ENCODE results near the gene CNTN6. TPM values are rescaled to one million over a fixed set of nuclear protein-coding genes. Genes with fewer than 3 reads are reported as not detected.

The CNTN6 gene
- total and polyA plus RNA-seq, 2 of the 13 experiments (the other 11 are each of a cell fraction or from before 2014, with no cell fraction given) = not detected

DNA sequence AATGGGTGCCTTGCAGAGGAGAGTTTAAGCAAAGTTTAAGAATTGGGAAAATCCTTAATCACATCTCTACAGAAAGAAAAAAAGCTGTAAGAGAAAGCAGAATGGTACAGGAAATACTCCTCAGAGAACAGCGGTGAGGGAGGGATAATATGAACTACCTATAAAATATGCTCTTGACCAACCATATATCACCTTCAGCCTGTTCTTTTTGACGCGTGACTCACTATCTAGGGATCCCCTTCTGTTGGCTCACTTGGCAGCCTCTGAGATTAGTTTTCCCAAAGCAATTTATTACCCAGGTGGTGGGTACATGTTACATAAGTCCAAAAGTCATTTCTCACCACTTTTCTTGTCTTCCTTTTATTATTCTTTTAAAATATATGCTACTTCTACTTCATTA is 97.7 kb downstream of the CNTN6 start:
- no peaks in the 10 kb centered on the region for H3K36me3 ChIP-seq (replicated peaks in 1 of 2; ENCODE audit: control insufficient read depth in 1 of 2, insufficient read depth in 2 of 2, low read length in 2 of 2)
- no peak overlapping the region for H3K9ac ChIP-seq (ENCODE audit: insufficient read depth, low read depth, low read length)
- H3K4me3 ChIP-seq (replicated peaks in 1 of 3; ENCODE audit: insufficient read depth in 1 of 3, low read depth in 2 of 3, low read length in 3 of 3) = no peak overlapping the region
- H3K9me3 ChIP-seq (ENCODE audit: low read length) = peaks cover 86% of the 10 kb centered on the region
- TF ChIP-seq ZMYM3 (CRISPR knock-in tag; IDR thresholded peaks at IDR 0.05) (no peak), LCORL (IDR thresholded peaks at IDR 0.05) (no peak), LCORL (CRISPR knock-in tag; IDR thresholded peaks at IDR 0.05) (no peak), ZNF276 (CRISPR knock-in tag; IDR thresholded peaks at IDR 0.05; ENCODE audit: low read depth) (no peak), JUND (CRISPR knock-in tag; IDR thresholded peaks at IDR 0.05) (no peak), SMARCE1 (IDR thresholded peaks at IDR 0.05; ENCODE audit: borderline replicate concordance) (no peak)
- TF ChIP-seq, protein P1, sequence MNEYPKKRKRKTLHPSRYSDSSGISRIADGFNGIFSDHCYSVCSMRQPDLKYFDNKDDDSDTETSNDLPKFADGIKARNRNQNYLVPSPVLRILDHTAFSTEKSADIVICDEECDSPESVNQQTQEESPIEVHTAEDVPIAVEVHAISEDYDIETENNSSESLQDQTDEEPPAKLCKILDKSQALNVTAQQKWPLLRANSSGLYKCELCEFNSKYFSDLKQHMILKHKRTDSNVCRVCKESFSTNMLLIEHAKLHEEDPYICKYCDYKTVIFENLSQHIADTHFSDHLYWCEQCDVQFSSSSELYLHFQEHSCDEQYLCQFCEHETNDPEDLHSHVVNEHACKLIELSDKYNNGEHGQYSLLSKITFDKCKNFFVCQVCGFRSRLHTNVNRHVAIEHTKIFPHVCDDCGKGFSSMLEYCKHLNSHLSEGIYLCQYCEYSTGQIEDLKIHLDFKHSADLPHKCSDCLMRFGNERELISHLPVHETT (CRISPR knock-in tag; conservative IDR thresholded peaks at IDR 0.05) = no peak
- no peak overlapping the region for H2AFZ ChIP-seq (ENCODE audit: low read length)
- H3K27me3 ChIP-seq (ENCODE audit: control insufficient read depth in 1 of 2, insufficient read depth in 2 of 2, low read length in 2 of 2) = no peaks in the 10 kb centered on the region
- no peaks in the 10 kb centered on the region for H4K20me1 ChIP-seq (ENCODE audit: insufficient read depth, low read length)
- no peaks in the 10 kb centered on the region for H3K79me2 ChIP-seq (ENCODE audit: insufficient read depth, low read length)
- in situ Hi-C loops (cut with HindIII; ENCODE audit: extremely low pct_ligation_motif_present, low pct_unique_long_range_greater_than_20kb) = no loop called here
- POLR2A ChIA-PET = no interaction called here
- intact Hi-C loops (cut with micrococcal nuclease; ENCODE audit: unreplicated experiment) = no loop called here
- ATAC-seq = no peak
- no peak overlapping the region for H3K27ac ChIP-seq (ENCODE audit: extremely low read length, insufficient read depth, low read length)
- no peak for DNase-seq (ENCODE audit: low spot score)
- WGBS (ENCODE audit: low lambda C conversion rate) = 32% methylated on average over 3 of the region's 3 CpGs
- FAIRE-seq = no peak
- H3K4me1 ChIP-seq (ENCODE audit: insufficient read depth, low read length) = no peaks in the 10 kb centered on the region
- BruUV-seq (replicated peaks) = no TSS peak
- CTCF ChIA-PET (ENCODE audit: low intra/inter-chr PET ratio, low total read pairs) = no interaction called here
- no peak overlapping the region for H3K4me2 ChIP-seq (ENCODE audit: low read depth, low read length)
